ENCODE results near the gene FOS.

DNA sequence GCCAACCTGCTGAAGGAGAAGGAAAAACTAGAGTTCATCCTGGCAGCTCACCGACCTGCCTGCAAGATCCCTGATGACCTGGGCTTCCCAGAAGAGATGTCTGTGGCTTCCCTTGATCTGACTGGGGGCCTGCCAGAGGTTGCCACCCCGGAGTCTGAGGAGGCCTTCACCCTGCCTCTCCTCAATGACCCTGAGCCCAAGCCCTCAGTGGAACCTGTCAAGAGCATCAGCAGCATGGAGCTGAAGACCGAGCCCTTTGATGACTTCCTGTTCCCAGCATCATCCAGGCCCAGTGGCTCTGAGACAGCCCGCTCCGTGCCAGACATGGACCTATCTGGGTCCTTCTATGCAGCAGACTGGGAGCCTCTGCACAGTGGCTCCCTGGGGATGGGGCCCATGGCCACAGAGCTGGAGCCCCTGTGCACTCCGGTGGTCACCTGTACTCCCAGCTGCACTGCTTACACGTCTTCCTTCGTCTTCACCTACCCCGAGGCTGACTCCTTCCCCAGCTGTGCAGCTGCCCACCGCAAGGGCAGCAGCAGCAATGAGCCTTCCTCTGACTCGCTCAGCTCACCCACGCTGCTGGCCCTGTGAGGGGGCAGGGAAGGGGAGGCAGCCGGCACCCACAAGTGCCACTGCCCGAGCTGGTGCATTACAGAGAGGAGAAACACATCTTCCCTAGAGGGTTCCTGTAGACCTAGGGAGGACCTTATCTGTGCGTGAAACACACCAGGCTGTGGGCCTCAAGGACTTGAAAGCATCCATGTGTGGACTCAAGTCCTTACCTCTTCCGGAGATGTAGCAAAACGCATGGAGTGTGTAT is 2.4 kb downstream of the FOS start:
- TF ChIP-seq EZH2 (IDR thresholded peaks at IDR 0.05; ENCODE audit: low read depth, unreplicated experiment) = no peak
- TF ChIP-seq, protein P1, sequence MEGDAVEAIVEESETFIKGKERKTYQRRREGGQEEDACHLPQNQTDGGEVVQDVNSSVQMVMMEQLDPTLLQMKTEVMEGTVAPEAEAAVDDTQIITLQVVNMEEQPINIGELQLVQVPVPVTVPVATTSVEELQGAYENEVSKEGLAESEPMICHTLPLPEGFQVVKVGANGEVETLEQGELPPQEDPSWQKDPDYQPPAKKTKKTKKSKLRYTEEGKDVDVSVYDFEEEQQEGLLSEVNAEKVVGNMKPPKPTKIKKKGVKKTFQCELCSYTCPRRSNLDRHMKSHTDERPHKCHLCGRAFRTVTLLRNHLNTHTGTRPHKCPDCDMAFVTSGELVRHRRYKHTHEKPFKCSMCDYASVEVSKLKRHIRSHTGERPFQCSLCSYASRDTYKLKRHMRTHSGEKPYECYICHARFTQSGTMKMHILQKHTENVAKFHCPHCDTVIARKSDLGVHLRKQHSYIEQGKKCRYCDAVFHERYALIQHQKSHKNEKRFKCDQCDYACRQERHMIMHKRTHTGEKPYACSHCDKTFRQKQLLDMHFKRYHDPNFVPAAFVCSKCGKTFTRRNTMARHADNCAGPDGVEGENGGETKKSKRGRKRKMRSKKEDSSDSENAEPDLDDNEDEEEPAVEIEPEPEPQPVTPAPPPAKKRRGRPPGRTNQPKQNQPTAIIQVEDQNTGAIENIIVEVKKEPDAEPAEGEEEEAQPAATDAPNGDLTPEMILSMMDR (conservative IDR thresholded peaks at IDR 0.05; ENCODE audit: low read depth in 2 of 2) = no peak
- TF ChIP-seq POLR2AphosphoS5 (IDR thresholded peaks at IDR 0.05; ENCODE audit: low read depth) = no peak
- TF ChIP-seq REST (IDR thresholded peaks at IDR 0.05; ENCODE audit: unreplicated experiment) = no peak
- no peak for TF ChIP-seq ZNF331 (CRISPR knock-in tag; IDR thresholded peaks at IDR 0.05; ENCODE audit: low read depth)
- no peak for TF ChIP-seq NANOG (IDR thresholded peaks at IDR 0.05; ENCODE audit: borderline replicate concordance)
- no peak for TF ChIP-seq JUNB (IDR thresholded peaks at IDR 0.05; ENCODE audit: unreplicated experiment)

Data from GM23338 (cell line).